Neuronal stem cell (in vitro differentiated cells): ENCODE measurements around the gene ADAMTS17.

ENCODE experiments used
- DNase-seq: peaks from one replicate; pipeline ENCODE4 v3.0.0-alpha.2; 2013; ENCODE audit warnings: low spot score
- H2AFZ ChIP-seq: one replicate; pipeline ENCODE4 v1.6.1; 2013; ENCODE audit warnings: mild to moderate bottlenecking, low read length, inconsistent platforms
- H2AK5ac ChIP-seq: 2 replicates; pipeline ENCODE4 v1.6.1; 2013; ENCODE audit warnings: low read depth, mild to moderate bottlenecking, inconsistent platforms, low read length, moderate library complexity, mixed read lengths
- H2BK120ac ChIP-seq: 2 replicates; pipeline ENCODE4 v1.6.1; 2013; ENCODE audit warnings: low read depth, mild to moderate bottlenecking, inconsistent platforms, low read length, moderate library complexity, mixed read lengths
- H2BK12ac ChIP-seq: one replicate; pipeline ENCODE4 v1.6.1; 2013; ENCODE audit warnings: low read length, inconsistent platforms
- H2BK15ac ChIP-seq: 2 replicates; pipeline ENCODE4 v1.6.1; 2013; ENCODE audit warnings: mild to moderate bottlenecking, low read length, inconsistent platforms, mixed read lengths
- H2BK5ac ChIP-seq: one replicate; pipeline ENCODE4 v1.6.1; 2013; ENCODE audit warnings: inconsistent platforms, mild to moderate bottlenecking, low read length, moderate library complexity
- H3K14ac ChIP-seq: one replicate; pipeline ENCODE4 v1.6.1; 2013; ENCODE audit warnings: low read length, inconsistent platforms
- H3K18ac ChIP-seq: 2 replicates; pipeline ENCODE4 v1.6.1; 2013; ENCODE audit warnings: low read length, inconsistent platforms
- H3K23ac ChIP-seq: 2 replicates; pipeline ENCODE4 v1.6.1; 2013; ENCODE audit warnings: low read depth, mild to moderate bottlenecking, mixed read lengths, low read length, inconsistent platforms; ENCODE audit not compliant: poor library complexity
- H3K27ac ChIP-seq: replicated peaks from 3 replicates; pipeline ENCODE4 v1.5.1; 2013; ENCODE audit warnings: low read length, inconsistent platforms
- H3K27me3 ChIP-seq, 3 experiments: 2 replicates each; pipeline ENCODE4 v1.6.1; 2013; ENCODE audit warnings: low read length in 3 of 3, mild to moderate bottlenecking in 2 of 3, inconsistent platforms in 1 of 3, low read depth in 1 of 3, mixed read lengths in 1 of 3, moderate library complexity in 1 of 3; ENCODE audit not compliant: control insufficient read depth in 3 of 3, insufficient read depth in 3 of 3
- H3K36me3 ChIP-seq, 2 donors: replicated peaks in 1 of 2; 2 replicates each; pipeline ENCODE4 v1.6.1; 2013; ENCODE audit warnings: low read length in 2 of 2; ENCODE audit not compliant: control insufficient read depth in 2 of 2, insufficient read depth in 2 of 2
- H3K4ac ChIP-seq: 2 replicates; pipeline ENCODE4 v1.6.1; 2013; ENCODE audit warnings: inconsistent platforms, mild to moderate bottlenecking, low read length, moderate library complexity
- H3K4me1 ChIP-seq, 2 donors: 1 replicate in 1 of 2; 2 replicates in 1 of 2; pipeline ENCODE4 v1.6.1; 2013; ENCODE audit warnings: low read length in 2 of 2, low read depth in 1 of 2; ENCODE audit not compliant: control insufficient read depth in 2 of 2, insufficient read depth in 1 of 2
- H3K4me2 ChIP-seq: one replicate; pipeline ENCODE4 v1.6.1; 2013; ENCODE audit warnings: mild to moderate bottlenecking, low read length, inconsistent platforms; ENCODE audit not compliant: insufficient read depth, poor library complexity, severe bottlenecking
- H3K4me3 ChIP-seq, 2 donors: 2 replicates each; pipeline ENCODE4 v1.5.1; 2013; ENCODE audit warnings: low read length in 2 of 2, mild to moderate bottlenecking in 2 of 2, inconsistent platforms in 1 of 2, moderate library complexity in 1 of 2
- H3K79me1 ChIP-seq: one replicate; pipeline ENCODE4 v1.6.1; 2013; ENCODE audit warnings: low read depth, mild to moderate bottlenecking, inconsistent platforms, low read length, moderate library complexity
- H3K9ac ChIP-seq: one replicate; pipeline ENCODE4 v1.6.1; 2013; ENCODE audit warnings: mild to moderate bottlenecking, low read depth, low read length, inconsistent platforms; ENCODE audit not compliant: poor library complexity
- H3K9me3 ChIP-seq, 2 donors: replicated peaks in 1 of 2; 2 replicates each; pipeline versions ENCODE3 to v1.6.1; 2013; ENCODE audit warnings: low read length in 2 of 2, mild to moderate bottlenecking in 2 of 2, inconsistent platforms in 1 of 2, low read depth in 1 of 2, mixed read lengths in 1 of 2, moderate library complexity in 1 of 2; ENCODE audit not compliant: control insufficient read depth in 2 of 2, insufficient read depth in 1 of 2
- H4K8ac ChIP-seq: one replicate; pipeline ENCODE4 v1.6.1; 2013; ENCODE audit warnings: low read depth, mild to moderate bottlenecking, inconsistent platforms, low read length, moderate library complexity
- H4K91ac ChIP-seq: one replicate; pipeline ENCODE4 v1.6.1; 2013; ENCODE audit warnings: low read length, low read depth, mild to moderate bottlenecking, inconsistent platforms; ENCODE audit not compliant: poor library complexity
- WGBS, 2 donors: extraction: QIAGEN DNeasy Blood & Tissue Kit; methylation state at CpG; one replicate each; pipeline ENCODE4 v1.1.7; 2013; ENCODE audit warnings: missing lambda C conversion rate in 2 of 2, mixed read lengths in 1 of 2; ENCODE audit not compliant: insufficient read length in 2 of 2, insufficient replicate concordance in 1 of 2; ENCODE audit errors: extremely low coverage in 2 of 2; 5-methylcytosine and 5-hydroxymethylcytosine counted together

The ADAMTS17 gene

GRCh38 chr15:100245487-100245820, 96.3 kb downstream of the ADAMTS17 start:
- no CpG with 5 or more reads among the region's 2 CpGs for WGBS, 2 donors

GRCh38 chr15:100244796-100245486, 96.8 kb downstream of the ADAMTS17 start:
- H2BK12ac ChIP-seq, result no peak overlapping the region
- no peak overlapping the region for H3K23ac ChIP-seq
- DNase-seq, result no peak
- H3K36me3 ChIP-seq, result no peaks in the 10 kb centered on the region
- H3K9me3 ChIP-seq, result peaks cover 0 to 3% of the 10 kb centered on the region in 2 donors
- no peak overlapping the region for H3K27ac ChIP-seq
- H4K8ac ChIP-seq, result no peak overlapping the region
- no peak overlapping the region for H2AFZ ChIP-seq
- H2BK15ac ChIP-seq, result no peak overlapping the region
- no peak overlapping the region for H3K14ac ChIP-seq
- H3K9ac ChIP-seq, result no peak overlapping the region
- no peak overlapping the region for H3K4me3 ChIP-seq
- no peak overlapping the region for H2BK120ac ChIP-seq
- H2BK5ac ChIP-seq, result no peak overlapping the region
- H3K18ac ChIP-seq, result peak overlapping the region; percentile 31
- H2AK5ac ChIP-seq, result peak overlapping the region; percentile 7
- no peak overlapping the region for H4K91ac ChIP-seq
- peaks cover 0 to 12% of the 10 kb centered on the region in 2 donors for H3K4me1 ChIP-seq
- H3K4me2 ChIP-seq, result no peak overlapping the region
- H3K4ac ChIP-seq, result no peak overlapping the region
- H3K27me3 ChIP-seq, result no peaks in the 10 kb centered on the region
- no peaks in the 10 kb centered on the region for H3K79me1 ChIP-seq
- WGBS, 2 donors, result no CpG with 5 or more reads among the region's 10 CpGs

More at GRCh38 chr15:100245487-100245820, 96.3 kb downstream of the ADAMTS17 start:
- Histone ChIP-seq H2AK5ac (no peak overlapping the region), H2BK15ac (no peak overlapping the region), H3K9me3 (no peaks in the 10 kb centered on the region), H3K27ac (no peak overlapping the region), H2AFZ (no peak overlapping the region), H3K23ac (no peak overlapping the region), H3K79me1 (no peaks in the 10 kb centered on the region), H3K4me3 (peak overlapping the region in 1 of 2 donors; percentile 46), H3K14ac (no peak overlapping the region), H3K9ac (no peak overlapping the region), H3K4me2 (no peak overlapping the region), H3K4ac (no peak overlapping the region), H4K91ac (no peak overlapping the region), H2BK5ac (no peak overlapping the region), H2BK12ac (no peak overlapping the region), H4K8ac (no peak overlapping the region), H3K18ac (no peak overlapping the region), H3K27me3 (no peaks in the 10 kb centered on the region), H3K4me1 (peaks cover 0 to 12% of the 10 kb centered on the region in 2 donors), H2BK120ac (no peak overlapping the region), H3K36me3 (no peaks in the 10 kb centered on the region)
- no peak for DNase-seq

- Histone ChIP-seq H4K8ac (no peak overlapping the region), H2BK5ac (no peak overlapping the region), H3K9ac (no peak overlapping the region), H3K4me3 (no peak overlapping the region), H3K4me2 (no peak overlapping the region), H2BK12ac (no peak overlapping the region), H2BK15ac (no peak overlapping the region), H3K27ac (no peak overlapping the region), H3K14ac (no peak overlapping the region), H3K27me3 (no peaks in the 10 kb centered on the region), H4K91ac (no peak overlapping the region), H3K4ac (no peak overlapping the region), H2BK120ac (no peak overlapping the region), H3K9me3 (peaks cover 0 to 3% of the 10 kb centered on the region in 2 donors), H3K4me1 (peaks cover 0 to 12% of the 10 kb centered on the region in 2 donors), H3K23ac (no peak overlapping the region), H3K36me3 (no peaks in the 10 kb centered on the region), H2AK5ac (no peak overlapping the region), H3K18ac (no peak overlapping the region), H3K79me1 (no peaks in the 10 kb centered on the region), H2AFZ (no peak overlapping the region)
- DNase-seq, result no peak
- WGBS, 2 donors, result no CpG with 5 or more reads among the region's 2 CpGs
Observed at GRCh38 chr15:100242989-100243388, 98.8 kb downstream of the ADAMTS17 start.

GRCh38 chr15:100241572-100242482, 99.9 kb downstream of the ADAMTS17 start:
- no peak for DNase-seq
- WGBS, 2 donors, result no CpG with 5 or more reads among the region's 20 CpGs
- no peak overlapping the region for H3K4me3 ChIP-seq

More at GRCh38 chr15:100241572-100242482, 99.9 kb downstream of the ADAMTS17 start:
- Histone ChIP-seq H3K4me2 (no peak overlapping the region), H2AFZ (no peak overlapping the region), H4K91ac (no peak overlapping the region), H3K4me1 (peaks cover 0 to 12% of the 10 kb centered on the region in 2 donors), H3K18ac (no peak overlapping the region), H2BK120ac (no peak overlapping the region), H3K23ac (no peak overlapping the region), H2BK15ac (no peak overlapping the region), H3K79me1 (no peaks in the 10 kb centered on the region), H2BK12ac (no peak overlapping the region), H3K27ac (no peak overlapping the region), H3K14ac (no peak overlapping the region), H3K9me3 (peaks cover 0 to 3% of the 10 kb centered on the region in 2 donors), H4K8ac (no peak overlapping the region), H3K9ac (no peak overlapping the region), H3K27me3 (no peaks in the 10 kb centered on the region), H3K4ac (no peak overlapping the region), H2BK5ac (no peak overlapping the region), H3K36me3 (no peaks in the 10 kb centered on the region), H2AK5ac (no peak overlapping the region)
